DND-41 (cell line): ENCODE data around the gene CCDC169.

ENCODE experiments used
- ATAC-seq: fragments of 200-7000 bp; cut with Tn5 transposase; 3 replicates; pipeline ENCODE4 v1.9.1; 2021; ENCODE audit warnings: low read depth; ENCODE audit not compliant: insufficient read depth
- DNase-seq: peaks from one replicate; pipeline ENCODE4 v3.0.0-alpha.2; 2020
- H2AFZ ChIP-seq: 2 replicates; pipeline ENCODE4 v1.6.0; 2012; ENCODE audit warnings: low read depth, low read length
- H3K27ac ChIP-seq: 2 replicates; pipeline ENCODE4 v1.5.1; 2012; ENCODE audit warnings: low read length, inconsistent platforms
- H3K27me3 ChIP-seq: fragments of 200-600 bp; sonication (generic); 2 replicates; pipeline ENCODE4 v1.6.0; 2012; ENCODE audit warnings: low read length, mild to moderate bottlenecking, inconsistent platforms; ENCODE audit not compliant: insufficient read depth, poor library complexity
- H3K36me3 ChIP-seq: 2 replicates; pipeline ENCODE4 v1.5.1; 2012; ENCODE audit warnings: low read length, inconsistent platforms; ENCODE audit not compliant: insufficient read depth
- H3K4me1 ChIP-seq: 2 replicates; pipeline ENCODE4 v1.5.1; 2012; ENCODE audit warnings: mild to moderate bottlenecking, low read length; ENCODE audit not compliant: insufficient read depth
- H3K4me2 ChIP-seq: 2 replicates; pipeline ENCODE4 v1.6.0; 2012; ENCODE audit warnings: mild to moderate bottlenecking, moderate library complexity, low read length, inconsistent platforms; ENCODE audit not compliant: insufficient read depth
- H3K4me3 ChIP-seq, 2 experiments: fragments of 200-600 bp in 1 of 2; shearing (Covaris generic) in 1 of 2; 2 replicates each; pipeline ENCODE4 v1.5.1; 2012 to 2016; ENCODE audit warnings: inconsistent platforms in 2 of 2, low read length in 2 of 2, mild to moderate bottlenecking in 2 of 2, low read depth in 1 of 2, moderate library complexity in 1 of 2
- H3K79me2 ChIP-seq: 2 replicates; pipeline ENCODE4 v1.6.0; 2012; ENCODE audit warnings: low read length, inconsistent platforms; ENCODE audit not compliant: insufficient read depth
- H3K9ac ChIP-seq: 2 replicates; pipeline ENCODE4 v1.6.0; 2012; ENCODE audit warnings: low read depth, mild to moderate bottlenecking, inconsistent platforms, low read length, moderate library complexity
- H3K9me3 ChIP-seq: 2 replicates; pipeline ENCODE4 v1.5.1; 2012; ENCODE audit warnings: low read length, moderate library complexity, mild to moderate bottlenecking, inconsistent platforms; ENCODE audit not compliant: insufficient read depth, severe bottlenecking
- H4K20me1 ChIP-seq: 2 replicates; pipeline ENCODE4 v1.6.0; 2012; ENCODE audit warnings: low read length; ENCODE audit not compliant: insufficient read depth
- CTCF ChIP-seq: IDR thresholded peaks from 2 replicates; pipeline ENCODE4 v1.5.1; 2012; ENCODE audit warnings: borderline replicate concordance, low read length, moderate library complexity, mild to moderate bottlenecking; ENCODE audit not compliant: poor library complexity, severe bottlenecking; ENCODE audit errors: extremely low read depth
- EZH2 ChIP-seq: IDR thresholded peaks from 3 replicates; pipeline ENCODE4 v1.6.1; 2012; ENCODE audit warnings: borderline replicate concordance, low read depth, mild to moderate bottlenecking, moderate library complexity, low read length, inconsistent platforms; ENCODE audit not compliant: severe bottlenecking

The CCDC169 gene

GRCh38 chr13:36294096-36294495, 3.5 kb downstream of the CCDC169 start:
- Histone ChIP-seq H3K9ac (no peak overlapping the region), H3K4me2 (no peak overlapping the region), H3K27me3 (no peaks in the 10 kb centered on the region), H3K27ac (no peak overlapping the region), H3K79me2 (no peaks in the 10 kb centered on the region), H3K9me3 (peaks cover 8% of the 10 kb centered on the region), H2AFZ (no peak overlapping the region), H3K4me3 (no peak overlapping the region), H3K36me3 (no peaks in the 10 kb centered on the region), H4K20me1 (no peaks in the 10 kb centered on the region), H3K4me1 (no peaks in the 10 kb centered on the region)
- ATAC-seq (no peak), DNase-seq (no peak)
- TF ChIP-seq EZH2 (no peak), CTCF (no peak)

- H3K27ac ChIP-seq, result no peak overlapping the region
- ATAC-seq (no peak), DNase-seq (no peak)
- H3K9ac ChIP-seq, result no peak overlapping the region
- H3K79me2 ChIP-seq, result no peaks in the 10 kb centered on the region
- H3K9me3 ChIP-seq, result peaks cover 9% of the 10 kb centered on the region
- TF ChIP-seq CTCF (no peak), EZH2 (no peak)
- H4K20me1 ChIP-seq, result no peaks in the 10 kb centered on the region
- H3K4me1 ChIP-seq, result no peaks in the 10 kb centered on the region
- no peak overlapping the region for H3K4me3 ChIP-seq
- H3K27me3 ChIP-seq, result no peaks in the 10 kb centered on the region
- no peak overlapping the region for H3K4me2 ChIP-seq
- H3K36me3 ChIP-seq, result no peaks in the 10 kb centered on the region
- H2AFZ ChIP-seq, result no peak overlapping the region
These were observed 4.1 kb downstream of the CCDC169 start for GRCh38 chr13:36293497-36293896.

- H4K20me1 ChIP-seq, result no peaks in the 10 kb centered on the region
- no peak overlapping the region for H3K27ac ChIP-seq
- no peaks in the 10 kb centered on the region for H3K27me3 ChIP-seq
- no peak for ATAC-seq
- no peak overlapping the region for H3K4me3 ChIP-seq
- H3K36me3 ChIP-seq, result no peaks in the 10 kb centered on the region
- no peaks in the 10 kb centered on the region for H3K4me1 ChIP-seq
- H3K9me3 ChIP-seq, result peaks cover 9% of the 10 kb centered on the region
- H2AFZ ChIP-seq, result no peak overlapping the region
- H3K4me2 ChIP-seq, result no peak overlapping the region
- no peak for DNase-seq
- no peaks in the 10 kb centered on the region for H3K79me2 ChIP-seq
- H3K9ac ChIP-seq, result no peak overlapping the region
- no peak for TF ChIP-seq CTCF
- no peak for TF ChIP-seq EZH2
These were observed 8.7 kb downstream of the CCDC169 start for GRCh38 chr13:36288794-36289391.
